Rectal smooth muscle tissue (tissue), 1 donor: Measurements from ENCODE around the gene KCNMB1.

ENCODE experiments used
- H3K27ac ChIP-seq: one replicate; pipeline ENCODE4 v1.7.0; 2013; ENCODE audit warnings: low read depth, low read length, inconsistent platforms
- H3K27me3 ChIP-seq: one replicate; pipeline ENCODE4 v1.7.0; 2013; ENCODE audit warnings: low read length; ENCODE audit not compliant: control insufficient read depth, insufficient read depth
- H3K36me3 ChIP-seq: one replicate; pipeline ENCODE4 v1.7.0; 2013; ENCODE audit warnings: low read length; ENCODE audit not compliant: control insufficient read depth, insufficient read depth
- H3K4me1 ChIP-seq: one replicate; pipeline ENCODE4 v1.7.0; 2013; ENCODE audit warnings: low read length; ENCODE audit not compliant: control insufficient read depth, insufficient read depth
- H3K4me3 ChIP-seq: one replicate; pipeline ENCODE4 v1.7.0; 2013; ENCODE audit warnings: low read length
- H3K9ac ChIP-seq: one replicate; pipeline ENCODE4 v1.7.0; 2013; ENCODE audit warnings: low read length

The KCNMB1 gene

DNA sequence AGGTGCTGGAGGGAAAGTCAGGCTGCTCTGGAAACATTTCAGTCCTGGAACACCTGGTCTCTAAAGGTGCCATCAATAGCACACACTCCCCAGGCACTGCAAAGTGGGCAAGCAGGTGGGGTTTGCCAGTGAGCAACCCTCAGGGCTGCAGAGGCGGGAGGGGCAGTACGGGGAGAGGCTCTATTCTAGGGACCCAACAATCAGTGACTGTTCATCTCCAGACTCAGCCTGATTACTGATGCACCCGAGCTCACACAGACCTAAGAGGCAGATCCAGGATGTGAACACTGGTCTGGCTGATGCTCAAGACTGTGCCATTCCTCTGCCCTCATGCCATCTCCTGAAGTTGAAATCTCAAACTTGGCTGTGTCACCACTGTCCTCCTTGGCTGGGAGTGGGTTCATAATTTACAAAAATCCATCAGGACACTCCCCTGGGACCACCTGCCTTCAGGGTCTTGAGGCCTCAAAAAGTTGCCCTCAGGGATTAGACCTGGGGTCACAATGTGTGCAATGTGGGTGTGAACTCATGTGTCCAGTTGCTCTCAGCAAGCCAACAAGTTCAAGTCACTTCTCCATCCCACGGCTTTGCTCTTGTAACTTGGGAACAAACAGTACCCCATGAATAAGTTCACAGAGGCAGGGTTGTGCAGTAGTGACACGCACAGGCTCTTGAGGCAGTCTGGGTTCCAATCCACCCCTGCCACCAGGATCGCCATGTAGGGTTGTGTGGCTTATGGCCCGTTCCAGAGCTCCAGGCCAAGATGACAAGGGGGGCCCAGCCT lies 19.9 kb upstream of the KCNMB1 start:
- Histone ChIP-seq H3K27ac (no peak overlapping the region), H3K27me3 (no peaks in the 10 kb centered on the region), H3K36me3 (peaks cover 2% of the 10 kb centered on the region), H3K4me1 (no peaks in the 10 kb centered on the region), H3K9ac (no peak overlapping the region), H3K4me3 (no peak overlapping the region)

DNA sequence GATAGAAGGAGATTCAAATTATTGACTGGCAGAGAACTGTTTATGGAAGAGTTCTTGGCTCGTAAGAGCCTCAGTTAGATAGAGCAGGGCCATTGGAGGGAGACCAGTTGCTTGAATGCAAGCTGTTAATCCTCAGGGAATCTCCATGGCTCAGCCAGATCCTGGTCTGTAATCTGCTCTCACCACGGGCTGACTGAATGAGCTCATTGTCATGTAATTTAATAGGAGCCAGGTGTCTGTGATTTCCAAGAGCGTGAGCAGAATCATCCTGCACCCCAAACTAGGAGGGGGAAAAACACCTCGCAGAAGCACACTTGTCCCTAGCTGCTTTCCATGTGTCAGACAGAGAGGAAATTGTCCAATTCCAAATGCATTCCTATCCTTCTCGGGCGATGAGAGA lies 19.1 kb upstream of the KCNMB1 start:
- Histone ChIP-seq H3K4me3 (no peak overlapping the region), H3K27ac (no peak overlapping the region)

DNA sequence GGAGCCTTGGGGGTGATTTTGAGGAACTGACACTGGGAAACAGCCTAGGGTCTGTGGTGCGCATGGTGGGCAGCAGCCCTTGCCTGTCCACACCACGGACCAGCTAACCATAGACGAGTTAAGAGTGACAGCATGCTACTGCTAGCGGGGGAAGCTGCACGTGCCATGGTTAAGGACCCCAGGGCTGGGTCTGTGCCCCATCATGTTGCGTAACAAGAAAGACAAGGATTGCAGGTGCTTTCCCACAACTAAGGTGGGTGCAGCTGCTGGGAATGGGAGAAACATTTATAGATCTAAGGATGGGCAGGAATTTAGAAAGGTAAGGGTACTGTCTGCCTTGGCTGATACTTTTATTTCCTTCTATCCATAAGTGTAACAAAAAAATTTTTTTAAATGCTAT lies 17.9 kb upstream of the KCNMB1 start:
- no peak overlapping the region for H3K9ac ChIP-seq
- peaks cover 4% of the 10 kb centered on the region for H3K36me3 ChIP-seq
- no peaks in the 10 kb centered on the region for H3K27me3 ChIP-seq
- H3K4me1 ChIP-seq: no peaks in the 10 kb centered on the region
- H3K4me3 ChIP-seq: no peak overlapping the region
- no peak overlapping the region for H3K27ac ChIP-seq

More for the DNA sequence above, 19.1 kb upstream of the KCNMB1 start:
- Histone ChIP-seq H3K9ac (no peak overlapping the region), H3K27me3 (no peaks in the 10 kb centered on the region), H3K4me1 (no peaks in the 10 kb centered on the region), H3K36me3 (peaks cover 2% of the 10 kb centered on the region)

DNA sequence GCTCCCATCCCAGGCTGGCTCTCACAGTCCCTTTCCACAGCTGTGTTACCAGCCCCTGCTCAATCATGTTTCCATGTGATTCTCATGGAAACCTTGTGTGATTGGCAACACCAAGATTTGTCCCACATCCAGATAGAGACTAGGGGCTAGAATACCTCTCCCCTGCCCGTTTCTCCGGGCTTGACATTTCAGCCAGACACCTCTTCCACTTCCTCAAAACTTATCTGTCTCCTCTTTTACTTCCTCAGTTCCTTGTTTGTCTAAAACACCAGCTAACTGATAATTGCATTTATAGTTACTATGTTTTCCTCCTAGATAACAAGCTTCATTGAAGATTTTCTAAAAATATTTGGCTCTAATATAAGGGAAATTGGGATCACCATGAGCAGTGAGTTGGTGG lies 16.6 kb upstream of the KCNMB1 start:
- Histone ChIP-seq H3K27me3 (no peaks in the 10 kb centered on the region), H3K27ac (no peak overlapping the region), H3K36me3 (peaks cover 4% of the 10 kb centered on the region), H3K4me3 (no peak overlapping the region), H3K4me1 (no peaks in the 10 kb centered on the region), H3K9ac (no peak overlapping the region)

DNA sequence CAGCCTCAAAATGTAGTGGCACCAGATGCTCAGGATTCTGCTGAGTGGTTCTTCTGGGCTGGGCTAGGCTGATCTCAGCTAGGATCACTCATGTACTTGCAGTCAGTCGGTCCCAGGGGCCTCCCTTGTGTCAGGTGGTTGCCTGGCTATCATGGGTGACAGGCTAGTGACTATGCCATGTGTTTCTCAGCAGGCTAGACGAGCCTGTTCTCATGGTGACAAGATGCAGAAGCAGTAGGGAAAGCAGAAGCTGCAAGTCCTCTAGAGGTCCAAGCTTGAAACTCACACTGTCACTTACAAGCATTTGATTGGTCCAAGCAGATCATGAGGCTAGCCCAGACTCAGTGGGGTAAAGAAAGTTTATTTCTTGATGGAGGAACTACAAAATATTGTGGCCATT lies 15.2 kb upstream of the KCNMB1 start:
- Histone ChIP-seq H3K4me1 (no peaks in the 10 kb centered on the region), H3K27ac (no peak overlapping the region), H3K27me3 (no peaks in the 10 kb centered on the region), H3K4me3 (no peak overlapping the region), H3K36me3 (peaks cover 4% of the 10 kb centered on the region), H3K9ac (no peak overlapping the region)

DNA sequence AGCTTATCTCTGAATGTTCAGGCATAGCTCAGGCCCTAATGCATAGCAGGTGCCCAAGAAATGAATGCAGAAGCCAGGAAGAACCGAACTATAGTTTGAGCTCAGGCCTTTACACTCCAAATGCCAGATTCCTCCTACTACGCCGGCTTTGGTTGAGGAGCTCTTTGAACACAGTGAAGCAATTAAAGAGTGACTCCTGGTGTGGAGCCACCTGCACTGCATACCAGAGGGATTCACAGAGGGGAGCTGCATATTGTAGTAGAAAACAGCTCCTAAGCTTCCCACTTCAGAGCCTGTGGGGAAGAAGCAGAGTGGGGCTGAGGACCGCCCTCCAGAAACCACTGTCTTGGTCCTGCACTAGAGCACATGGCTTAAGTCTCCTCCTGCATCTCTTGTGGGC lies 14.5 kb upstream of the KCNMB1 start:
- Histone ChIP-seq H3K36me3 (peaks cover 4% of the 10 kb centered on the region), H3K4me3 (no peak overlapping the region), H3K9ac (no peak overlapping the region), H3K27ac (no peak overlapping the region), H3K27me3 (no peaks in the 10 kb centered on the region), H3K4me1 (no peaks in the 10 kb centered on the region)

DNA sequence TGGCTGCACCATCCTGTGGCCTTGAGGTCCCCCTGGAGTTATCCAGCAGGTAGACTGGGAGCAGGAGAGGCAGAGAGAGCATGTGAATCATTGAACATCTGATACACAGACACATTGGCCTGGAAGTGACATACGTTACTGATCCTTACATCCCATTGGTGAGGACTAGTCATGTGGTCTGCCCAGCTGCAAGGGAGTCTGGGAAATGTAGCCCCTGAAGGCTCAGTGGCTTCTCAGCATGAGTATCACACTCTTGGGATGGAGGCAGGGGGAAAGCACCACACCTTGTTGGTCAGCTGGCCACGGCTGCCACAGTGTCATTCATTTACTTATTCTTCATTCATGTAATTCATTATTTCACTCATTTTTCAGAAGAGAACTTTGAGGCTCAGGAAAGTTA lies 13.3 kb upstream of the KCNMB1 start:
- H3K27ac ChIP-seq: no peak overlapping the region
- no peak overlapping the region for H3K4me3 ChIP-seq
- H3K27me3 ChIP-seq: no peaks in the 10 kb centered on the region
- no peaks in the 10 kb centered on the region for H3K4me1 ChIP-seq
- peaks cover 4% of the 10 kb centered on the region for H3K36me3 ChIP-seq
- no peak overlapping the region for H3K9ac ChIP-seq

DNA sequence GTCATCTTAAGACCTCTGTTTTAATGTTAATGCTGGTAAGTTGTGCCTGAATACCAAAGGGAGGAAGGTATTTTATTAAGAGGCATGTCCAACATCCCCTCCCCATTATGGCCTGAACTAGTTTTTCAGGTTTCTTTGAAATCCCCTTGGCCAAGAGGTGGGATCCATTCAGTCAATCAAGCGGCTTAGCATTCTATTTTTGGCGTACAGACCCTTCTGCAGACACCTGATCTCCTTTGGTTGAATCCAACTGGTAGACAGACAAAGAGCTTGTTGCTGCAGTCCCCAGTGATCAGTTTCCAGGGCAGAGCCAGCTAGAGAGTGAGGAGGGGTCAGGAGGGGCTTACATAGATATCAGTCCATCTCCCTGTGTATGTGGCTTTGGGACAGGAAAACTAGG lies 7.9 kb upstream of the KCNMB1 start:
- H3K4me1 ChIP-seq: peaks cover 6% of the 10 kb centered on the region
- H3K27ac ChIP-seq: no peak overlapping the region
- H3K27me3 ChIP-seq: no peaks in the 10 kb centered on the region
- H3K4me3 ChIP-seq: no peak overlapping the region
- no peaks in the 10 kb centered on the region for H3K36me3 ChIP-seq
- H3K9ac ChIP-seq: no peak overlapping the region

DNA sequence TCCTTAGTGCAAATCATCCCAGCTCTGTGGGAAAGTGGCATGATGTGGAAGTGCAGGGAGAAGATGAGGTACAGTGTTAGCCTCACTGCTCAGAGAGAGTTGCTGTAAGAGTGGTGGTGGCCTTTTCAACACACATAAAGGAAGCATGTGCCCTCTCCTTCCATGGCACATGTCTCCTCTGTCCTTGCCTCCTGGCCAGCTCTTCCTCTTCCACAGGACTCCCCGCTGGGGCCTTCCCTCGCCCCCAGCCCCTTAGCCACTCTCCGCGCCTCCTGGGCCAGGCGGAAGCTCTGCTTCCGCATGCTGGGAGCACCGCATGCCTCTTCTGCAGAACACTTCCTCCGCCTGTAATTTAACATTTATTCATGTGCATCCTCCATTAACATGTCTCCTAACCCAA lies 4.8 kb upstream of the KCNMB1 start:
- Histone ChIP-seq H3K9ac (no peak overlapping the region), H3K27me3 (no peaks in the 10 kb centered on the region), H3K36me3 (no peaks in the 10 kb centered on the region), H3K4me3 (no peak overlapping the region), H3K4me1 (peaks cover 18% of the 10 kb centered on the region), H3K27ac (no peak overlapping the region)

DNA sequence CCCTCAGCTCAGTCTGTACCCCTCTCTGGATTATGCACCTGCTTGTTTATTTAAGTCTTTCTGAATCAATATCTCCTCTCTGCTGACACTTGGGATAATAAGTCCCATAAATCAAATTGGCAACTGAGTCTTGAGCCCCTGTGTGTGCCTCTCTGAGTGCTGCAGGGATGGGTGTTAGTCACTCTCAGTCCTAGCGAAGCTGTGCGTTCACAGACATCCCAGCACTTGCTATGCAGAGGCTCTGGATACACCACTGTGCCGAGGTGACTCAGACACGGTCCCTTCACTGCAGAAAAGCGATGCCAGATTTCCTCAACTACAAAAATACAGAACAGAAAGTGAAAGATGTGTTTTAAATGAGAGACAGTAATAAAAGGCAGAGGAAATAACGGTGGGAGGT lies 4.1 kb upstream of the KCNMB1 start:
- H3K9ac ChIP-seq: no peak overlapping the region
- no peaks in the 10 kb centered on the region for H3K36me3 ChIP-seq
- peaks cover 18% of the 10 kb centered on the region for H3K4me1 ChIP-seq
- H3K27me3 ChIP-seq: no peaks in the 10 kb centered on the region
- H3K4me3 ChIP-seq: peak overlapping the region; percentile 10
- H3K27ac ChIP-seq: peak overlapping the region; percentile 16

DNA sequence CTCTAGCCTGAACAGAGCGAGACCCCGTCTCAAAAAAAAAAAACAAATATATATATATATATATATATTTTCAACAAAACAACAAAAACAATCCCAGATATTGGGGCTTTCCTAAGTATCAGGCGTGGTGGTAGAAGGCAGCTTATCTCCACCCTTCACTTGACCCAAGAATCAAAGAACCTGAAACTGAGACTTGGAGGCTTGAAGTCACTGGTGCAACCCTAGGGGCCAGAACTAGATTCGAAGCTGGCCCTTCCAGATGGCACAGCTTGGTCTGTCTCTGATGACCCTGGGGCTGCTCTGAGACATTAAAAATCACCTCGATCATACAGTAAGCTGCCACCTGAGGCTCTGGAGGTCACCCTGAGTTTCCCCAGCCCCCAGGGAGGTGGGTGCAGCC lies 1.3 kb upstream of the KCNMB1 start:
- Histone ChIP-seq H3K9ac (no peak overlapping the region), H3K4me3 (peak overlapping the region; percentile 58), H3K4me1 (peaks cover 21% of the 10 kb centered on the region), H3K27me3 (no peaks in the 10 kb centered on the region), H3K36me3 (no peaks in the 10 kb centered on the region), H3K27ac (peak overlapping the region; percentile 98)

DNA sequence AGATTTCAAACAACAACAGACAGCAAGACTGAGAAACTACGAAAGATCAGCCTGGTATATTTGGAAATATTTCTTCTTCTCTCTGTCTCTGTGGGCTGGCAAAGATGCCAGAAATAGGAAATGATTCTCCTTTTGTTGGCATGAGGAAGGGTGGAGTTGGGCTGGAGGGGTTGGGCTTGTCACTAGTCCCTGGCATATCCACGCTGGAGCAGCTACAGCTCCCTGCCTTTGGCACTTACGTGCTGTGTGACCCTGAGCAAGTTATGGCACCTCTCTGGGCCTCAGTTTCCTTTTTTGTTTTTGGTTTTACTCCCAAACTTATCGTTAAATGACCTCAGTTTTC lies 354 bp upstream of the KCNMB1 start:
- Histone ChIP-seq H3K27ac (peak overlapping the region; percentile 98), H3K9ac (peak overlapping the region; percentile 51), H3K27me3 (no peaks in the 10 kb centered on the region), H3K4me1 (peaks cover 27% of the 10 kb centered on the region), H3K4me3 (peak overlapping the region; percentile 71), H3K36me3 (no peaks in the 10 kb centered on the region)
